CD14-positive monocyte (primary cell): ENCODE measurements around the gene SART3. TPM values are rescaled to one million over a fixed set of nuclear protein-coding genes. Genes with fewer than 3 reads are reported as not detected.

Source experiments
- DNase-seq, 3 donors: peaks; one replicate each; pipeline ENCODE4 v3.0.0-alpha.2; 2011 to 2022
- H2AFZ ChIP-seq: 2 replicates; pipeline ENCODE4 v1.6.0; 2012; ENCODE audit warnings: mild to moderate bottlenecking, low read depth, low read length, inconsistent platforms; ENCODE audit not compliant: insufficient read depth, poor library complexity, severe bottlenecking
- H3K27ac ChIP-seq, 2 donors: 1 replicate in 1 of 2; 2 replicates in 1 of 2; pipeline ENCODE4 v1.5.1; 2012 to 2013; ENCODE audit warnings: low read length in 2 of 2, control low read depth in 1 of 2, inconsistent platforms in 1 of 2, low read depth in 1 of 2, mild to moderate bottlenecking in 1 of 2
- H3K27me3 ChIP-seq, 2 donors: one replicate each; pipeline versions ENCODE4 v1.6.0 to v1.6.1; 2011 to 2013; ENCODE audit warnings: low read length in 2 of 2; ENCODE audit not compliant: control insufficient read depth in 2 of 2, insufficient read depth in 2 of 2
- H3K36me3 ChIP-seq, 2 donors: replicated peaks in 1 of 2; 1 replicate in 1 of 2; 2 replicates in 1 of 2; pipeline versions ENCODE4 v1.5.1 to v1.6.1; 2012 to 2013; ENCODE audit warnings: low read length in 2 of 2, control low read depth in 1 of 2, inconsistent platforms in 1 of 2, mild to moderate bottlenecking in 1 of 2; ENCODE audit not compliant: insufficient read depth in 2 of 2, control insufficient read depth in 1 of 2
- H3K4me1 ChIP-seq, 2 donors: 1 replicate in 1 of 2; 2 replicates in 1 of 2; pipeline versions ENCODE4 v1.5.1 to v1.6.1; 2012 to 2013; ENCODE audit warnings: low read length in 2 of 2, control low read depth in 1 of 2, inconsistent platforms in 1 of 2, mild to moderate bottlenecking in 1 of 2, moderate library complexity in 1 of 2; ENCODE audit not compliant: insufficient read depth in 2 of 2, control insufficient read depth in 1 of 2
- H3K4me2 ChIP-seq: replicated peaks from 2 replicates; pipeline ENCODE3; 2012; ENCODE audit warnings: low read length, moderate library complexity, mild to moderate bottlenecking; ENCODE audit not compliant: poor library complexity, severe bottlenecking; ENCODE audit errors: extremely low read depth
- H3K4me3 ChIP-seq, 3 experiments: fragments of 200-600 bp in 1 of 3; sonication (generic) in 1 of 3; replicated peaks in 1 of 3; 1 replicate in 2 of 3; 2 replicates in 1 of 3; pipeline ENCODE4 v1.5.1; 2011 to 2013; ENCODE audit warnings: low read length in 3 of 3, mild to moderate bottlenecking in 3 of 3, control low read depth in 2 of 3, low read depth in 2 of 3, inconsistent platforms in 1 of 3, moderate library complexity in 1 of 3
- H3K79me2 ChIP-seq: 2 replicates; pipeline ENCODE4 v1.6.0; 2012; ENCODE audit warnings: mild to moderate bottlenecking, control low read depth, inconsistent platforms, low read length, moderate library complexity; ENCODE audit not compliant: insufficient read depth
- H3K9ac ChIP-seq: 2 replicates; pipeline ENCODE4 v1.6.0; 2017; ENCODE audit warnings: low read length, mild to moderate bottlenecking; ENCODE audit not compliant: insufficient read depth, poor library complexity, severe bottlenecking
- H3K9me3 ChIP-seq, 2 donors: replicated peaks in 1 of 2; 1 replicate in 1 of 2; 2 replicates in 1 of 2; pipeline versions ENCODE4 v1.5.1 to v1.6.1; 2012 to 2013; ENCODE audit warnings: low read length in 2 of 2, control low read depth in 1 of 2; ENCODE audit not compliant: control insufficient read depth in 1 of 2, insufficient read depth in 1 of 2
- H4K20me1 ChIP-seq: 2 replicates; pipeline ENCODE4 v1.6.0; 2012; ENCODE audit warnings: mild to moderate bottlenecking, low read length, control low read depth, moderate library complexity; ENCODE audit not compliant: insufficient read depth
- H3K27ac Mint-ChIP-seq, 7 donors: one replicate each; pipeline ENCODE4 v1.8.0; 2020; ENCODE audit warnings: mild to moderate bottlenecking in 7 of 7, mixed read lengths in 7 of 7, moderate library complexity in 6 of 7, inconsistent platforms in 2 of 7
- H3K27me3 Mint-ChIP-seq, 3 donors: one replicate each; pipeline ENCODE4 v1.8.0; 2021 to 2022; ENCODE audit warnings: low read depth in 3 of 3, mild to moderate bottlenecking in 3 of 3, mixed read lengths in 3 of 3, moderate library complexity in 3 of 3, inconsistent platforms in 1 of 3
- H3K36me3 Mint-ChIP-seq, 2 donors: one replicate each; pipeline ENCODE4 v1.8.0; 2020; ENCODE audit warnings: mixed read lengths in 2 of 2, inconsistent platforms in 1 of 2, mild to moderate bottlenecking in 1 of 2
- H3K4me1 Mint-ChIP-seq: one replicate; pipeline ENCODE4 v1.8.0; 2020; ENCODE audit warnings: mild to moderate bottlenecking, mixed read lengths
- H3K4me3 Mint-ChIP-seq, 2 donors: one replicate each; pipeline ENCODE4 v1.8.0; 2020; ENCODE audit warnings: mild to moderate bottlenecking in 2 of 2, mixed read lengths in 2 of 2, moderate library complexity in 1 of 2
- H3K9me3 Mint-ChIP-seq, 7 donors: one replicate each; pipeline ENCODE4 v1.8.0; 2020 to 2022; ENCODE audit warnings: mixed read lengths in 7 of 7, mild to moderate bottlenecking in 6 of 7, moderate library complexity in 6 of 7, inconsistent platforms in 2 of 7
- WGBS: methylation state at CpG from one replicate; pipeline ENCODE4 v1.1.5; 2013; ENCODE audit warnings: missing lambda C conversion rate; ENCODE audit not compliant: insufficient coverage; 5-methylcytosine and 5-hydroxymethylcytosine counted together
- intact Hi-C, 2 donors: fragments of 100-400 bp; cut with micrococcal nuclease; formaldehyde crosslinking; loops; one replicate each; pipeline versions ENCODE4 v1.15.0 to v1.15.1; 2023
- polyA plus RNA-seq, 3 donors: library from polyadenylated mRNA; depleted of rRNA in 1 of 3; unstranded in 2 of 3; stranded (reverse) in 1 of 3; fragments of 300-500 nt in 2 of 3; fragments of >200 nt in 1 of 3; fragmentation: Illumina TruSeq in 2 of 3; gene quantifications; 1 replicate in 2 of 3; 2 replicates in 1 of 3; pipeline ENCODE4 v1.2.3, GENCODE V29; 2012 to 2021
- TF ChIP-seq, protein P1 (sequence below): fragments of 200-600 bp; IDR thresholded peaks from one replicate; pipeline ENCODE4 v1.8.0; 2022; ENCODE audit warnings: antibody characterized with exemption, mild to moderate bottlenecking

Gene SART3
- polyA plus RNA-seq, 3 donors: 10.3 to 20.9 (median 20.6) TPM

DNA sequence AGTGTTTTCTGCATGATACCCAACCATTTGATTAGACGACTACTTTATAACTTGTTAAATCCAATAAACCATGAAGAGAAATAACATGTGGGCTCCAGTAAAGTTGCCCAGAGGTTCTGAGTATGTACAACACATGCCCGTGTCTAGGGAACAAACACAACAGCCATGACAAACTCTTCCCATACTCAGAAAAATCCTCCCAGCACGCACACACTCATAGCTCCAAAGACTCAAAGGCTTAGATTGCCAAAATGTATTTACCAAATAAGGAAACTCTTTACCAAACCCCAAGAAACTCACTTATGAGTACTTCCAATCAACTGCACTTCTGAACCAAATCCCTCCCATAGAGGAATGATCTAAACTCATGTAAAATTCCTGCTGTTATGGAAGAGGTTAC, 17.3 kb downstream of the SART3 start:
- Histone ChIP-seq H3K4me3 (no peak overlapping the region), H3K4me1 (peaks cover 36% of the 10 kb centered on the region in 2 donors), H3K27me3 (no peaks in the 10 kb centered on the region), H4K20me1 (peaks cover 22% of the 10 kb centered on the region), H3K27ac (peak overlapping the region in 1 of 2 donors; percentile 20), H3K4me2 (no peak overlapping the region), H3K9ac (no peak overlapping the region), H3K79me2 (peaks cover 64% of the 10 kb centered on the region), H3K9me3 (no peaks in the 10 kb centered on the region), H3K36me3 (peaks cover 70 to 83% of the 10 kb centered on the region in 2 donors), H2AFZ (no peak overlapping the region)
- peaks cover 63 to 80% of the 10 kb centered on the region in 2 donors for H3K36me3 Mint-ChIP-seq
- DNase-seq: no peak
- no peak overlapping the region for H3K27ac Mint-ChIP-seq
- no peaks in the 10 kb centered on the region for H3K27me3 Mint-ChIP-seq
- TF ChIP-seq, protein P1, sequence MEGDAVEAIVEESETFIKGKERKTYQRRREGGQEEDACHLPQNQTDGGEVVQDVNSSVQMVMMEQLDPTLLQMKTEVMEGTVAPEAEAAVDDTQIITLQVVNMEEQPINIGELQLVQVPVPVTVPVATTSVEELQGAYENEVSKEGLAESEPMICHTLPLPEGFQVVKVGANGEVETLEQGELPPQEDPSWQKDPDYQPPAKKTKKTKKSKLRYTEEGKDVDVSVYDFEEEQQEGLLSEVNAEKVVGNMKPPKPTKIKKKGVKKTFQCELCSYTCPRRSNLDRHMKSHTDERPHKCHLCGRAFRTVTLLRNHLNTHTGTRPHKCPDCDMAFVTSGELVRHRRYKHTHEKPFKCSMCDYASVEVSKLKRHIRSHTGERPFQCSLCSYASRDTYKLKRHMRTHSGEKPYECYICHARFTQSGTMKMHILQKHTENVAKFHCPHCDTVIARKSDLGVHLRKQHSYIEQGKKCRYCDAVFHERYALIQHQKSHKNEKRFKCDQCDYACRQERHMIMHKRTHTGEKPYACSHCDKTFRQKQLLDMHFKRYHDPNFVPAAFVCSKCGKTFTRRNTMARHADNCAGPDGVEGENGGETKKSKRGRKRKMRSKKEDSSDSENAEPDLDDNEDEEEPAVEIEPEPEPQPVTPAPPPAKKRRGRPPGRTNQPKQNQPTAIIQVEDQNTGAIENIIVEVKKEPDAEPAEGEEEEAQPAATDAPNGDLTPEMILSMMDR: no peak
- 95% methylated on average over 2 of the region's 3 CpGs for WGBS
- intact Hi-C loops: no loop called here
- no peaks in the 10 kb centered on the region for H3K9me3 Mint-ChIP-seq
- H3K4me1 Mint-ChIP-seq: peaks cover 36% of the 10 kb centered on the region
- H3K4me3 Mint-ChIP-seq: no peak overlapping the region

DNA sequence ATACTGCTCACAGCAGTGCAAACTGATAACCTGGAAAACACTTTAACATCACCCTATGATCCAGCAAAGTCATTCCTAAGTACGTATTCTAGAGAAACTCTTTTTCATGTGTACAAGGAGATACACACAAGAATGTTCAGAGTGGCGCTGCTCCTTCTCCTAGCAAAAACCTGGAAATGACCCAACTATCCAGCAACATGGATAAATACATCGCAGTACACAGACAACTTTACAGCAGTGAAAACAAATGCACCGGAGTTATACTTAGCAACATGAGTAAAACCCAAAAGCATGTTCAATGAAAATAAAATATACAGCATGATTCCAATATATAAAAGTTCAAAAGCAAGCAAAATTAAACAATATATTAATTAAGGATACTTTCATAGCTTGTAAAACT, 18.7 kb downstream of the SART3 start:
- no peaks in the 10 kb centered on the region for H3K9me3 Mint-ChIP-seq
- Histone ChIP-seq H3K79me2 (peaks cover 65% of the 10 kb centered on the region), H3K9ac (no peak overlapping the region), H2AFZ (no peak overlapping the region), H3K4me2 (no peak overlapping the region), H3K4me1 (peaks cover 24 to 26% of the 10 kb centered on the region in 2 donors), H3K27me3 (no peaks in the 10 kb centered on the region), H4K20me1 (peaks cover 12% of the 10 kb centered on the region), H3K27ac (peak overlapping the region in 1 of 2 donors; percentile 78), H3K36me3 (peaks cover 77 to 88% of the 10 kb centered on the region in 2 donors), H3K4me3 (no peak overlapping the region), H3K9me3 (no peaks in the 10 kb centered on the region)
- H3K36me3 Mint-ChIP-seq: peaks cover 68 to 84% of the 10 kb centered on the region in 2 donors
- H3K27me3 Mint-ChIP-seq: no peaks in the 10 kb centered on the region
- H3K4me1 Mint-ChIP-seq: peaks cover 25% of the 10 kb centered on the region
- no peak overlapping the region for H3K4me3 Mint-ChIP-seq
- no peak for DNase-seq
- 100% methylated on average over 1 of the region's 4 CpGs for WGBS
- TF ChIP-seq, protein P1: no peak
- H3K27ac Mint-ChIP-seq: peak overlapping the region in 4 of 7 donors; percentile 80 to 89 (median 86)
- intact Hi-C loops: no loop called here
